Stimulated activated CD4-positive, alpha-beta T cell treated with anti-CD3 and anti-CD28 coated beads, TNF-alpha, amount 100 ng/mL, for 4 hours (primary cell): Measurements from ENCODE around the gene CUX1.
"Not testable (repeated sequence)": the region's sequence is repeated elsewhere in the genome, so short reads cannot be mapped to it uniquely, and the experiment has no call there.

Experiments used
- DNase-seq, 3 experiments: peaks; one replicate each; pipeline ENCODE4 v3.0.0-alpha.2; 2020; ENCODE audit warnings: low read depth in 3 of 3

The CUX1 gene

DNA sequence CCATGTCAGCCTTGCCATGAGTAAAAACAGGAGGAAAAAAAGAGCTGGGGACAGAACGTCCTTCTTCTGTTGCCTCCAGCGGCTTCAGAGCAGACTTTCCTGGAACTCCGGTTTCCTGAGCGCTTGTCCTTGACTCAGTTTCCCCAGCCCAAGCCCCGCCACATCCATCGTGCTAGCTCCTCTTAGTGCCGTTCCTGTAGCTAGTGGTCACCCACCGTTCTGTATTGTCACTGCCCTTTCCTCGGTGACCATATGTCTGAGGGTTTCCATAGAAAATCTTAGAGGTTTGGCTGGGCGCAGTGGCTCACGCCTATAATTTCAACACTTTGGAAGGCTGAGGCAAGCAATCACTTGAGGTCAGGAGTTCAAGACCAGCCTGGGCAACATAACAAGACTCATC lies 100.1 kb downstream of the CUX1 start:
- no peak for DNase-seq

DNA sequence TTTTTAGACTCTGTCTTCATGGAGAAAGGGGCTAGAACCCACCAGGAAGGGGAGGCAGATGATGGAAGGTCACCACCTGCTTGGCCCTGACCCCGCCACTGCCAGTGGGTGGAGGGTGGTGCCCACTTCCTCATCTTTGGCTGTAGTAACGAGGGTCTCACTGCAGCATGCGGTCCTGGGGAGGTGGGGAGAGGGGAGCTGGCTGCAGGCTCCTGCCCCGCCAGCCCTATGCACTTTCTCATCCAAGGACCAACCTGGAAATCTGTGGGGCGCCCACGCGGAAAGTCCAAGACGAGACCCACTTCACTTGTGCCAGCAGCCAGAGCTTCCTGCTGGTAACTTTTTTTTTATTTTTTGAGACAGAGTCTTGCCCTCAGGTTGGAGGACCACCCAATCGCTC lies 101.0 kb downstream of the CUX1 start:
- DNase-seq: no peak

DNA sequence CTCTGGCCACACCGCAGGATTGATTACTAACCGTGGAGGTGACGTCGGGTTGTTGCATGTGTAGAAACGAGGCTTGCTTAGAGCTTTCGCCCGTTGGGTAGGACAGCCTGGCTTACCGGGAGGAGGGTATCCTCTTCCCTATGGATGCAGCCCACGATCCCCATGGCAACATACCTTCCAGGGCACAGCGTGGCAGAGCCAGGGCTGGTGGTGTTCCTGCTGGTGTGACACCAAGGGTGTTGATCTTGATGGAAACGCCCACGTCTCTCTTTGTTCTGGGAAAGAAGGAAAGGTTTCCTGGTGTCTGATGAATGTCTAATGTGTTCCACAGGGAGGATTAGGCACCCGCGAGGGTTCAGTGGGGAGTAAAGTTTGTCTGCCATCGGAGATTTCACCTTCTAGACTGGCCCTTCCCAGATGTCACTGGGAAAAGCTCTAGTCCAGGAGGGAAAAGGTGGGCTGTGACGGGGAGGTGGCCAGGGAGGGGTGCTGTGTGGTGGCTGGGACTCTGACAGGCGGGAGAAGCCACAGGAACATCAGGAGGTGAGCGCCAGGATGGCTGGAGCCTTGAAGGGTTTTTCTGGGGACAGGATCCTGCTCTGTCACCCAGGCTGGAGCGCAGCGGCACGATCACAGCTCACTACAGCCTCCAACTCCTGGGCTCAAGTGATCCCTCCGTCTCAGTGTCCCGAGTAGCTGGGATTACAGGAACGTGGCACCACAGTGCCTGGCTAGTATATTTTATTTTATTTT lies 102.1 kb downstream of the CUX1 start:
- DNase-seq: no peak

DNA sequence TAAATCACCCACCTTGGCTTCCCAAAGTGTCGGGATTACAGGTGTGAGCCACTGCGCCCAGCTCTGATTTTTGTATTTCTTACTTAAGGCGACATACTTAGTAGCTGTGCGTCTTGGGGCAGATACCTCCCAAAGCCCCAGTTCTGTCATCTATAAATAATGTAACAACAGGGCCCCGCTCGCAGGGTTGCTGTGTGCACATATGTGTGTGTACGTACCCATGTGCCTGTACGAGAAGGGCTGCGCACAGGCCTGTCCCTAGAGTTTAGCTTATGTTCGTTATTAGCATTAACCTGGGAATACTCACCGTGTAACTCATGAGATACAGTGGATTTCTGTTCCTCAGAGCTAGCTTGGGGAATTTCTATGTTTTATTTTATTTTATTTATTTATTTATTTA lies 103.6 kb downstream of the CUX1 start:
- no peak for DNase-seq

DNA sequence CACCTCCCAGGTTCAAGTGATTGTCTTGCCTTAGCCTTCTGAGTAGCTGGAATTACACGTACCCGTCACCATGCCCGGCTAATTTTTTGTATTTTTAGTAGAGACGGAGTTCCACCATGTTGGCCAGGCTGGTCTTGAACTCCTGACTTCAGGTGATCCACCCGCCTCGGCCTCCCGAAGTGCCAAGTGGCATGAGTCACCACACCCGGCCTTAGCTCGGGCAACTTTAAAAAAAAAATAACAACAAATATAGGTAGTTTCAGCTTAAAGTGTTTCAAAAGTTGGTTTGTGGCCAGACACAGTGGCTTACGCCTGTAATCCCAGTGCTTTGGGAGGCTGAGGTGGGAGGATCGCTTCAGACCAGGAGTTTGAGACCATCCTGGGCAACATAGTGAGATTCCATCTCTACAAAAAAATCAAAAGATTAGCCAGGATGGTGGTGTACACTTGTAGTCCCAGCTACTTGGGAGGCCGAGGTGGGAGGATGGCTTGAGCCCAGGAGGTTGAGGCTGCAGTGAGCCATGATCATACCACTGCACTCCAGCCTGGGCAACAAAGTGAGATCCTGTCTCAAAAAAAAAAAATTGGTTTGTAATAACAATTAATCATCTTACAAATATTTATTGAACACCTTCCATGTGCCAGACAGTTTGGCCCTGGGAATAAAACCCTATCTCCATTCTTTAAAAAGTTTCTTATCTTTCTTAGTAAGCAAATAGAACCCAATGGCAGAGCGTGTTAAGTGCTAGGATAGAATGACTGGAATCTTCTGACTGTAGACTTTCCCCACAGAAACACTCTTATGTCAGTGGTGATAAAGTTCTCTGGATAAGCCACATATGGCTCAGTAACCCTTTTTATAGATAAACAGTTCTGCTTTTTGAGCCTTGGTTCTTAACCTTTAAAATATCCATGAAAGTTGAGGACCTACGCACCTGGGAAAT lies 104.4 kb downstream of the CUX1 start:
- DNase-seq: not testable (repeated sequence)

DNA sequence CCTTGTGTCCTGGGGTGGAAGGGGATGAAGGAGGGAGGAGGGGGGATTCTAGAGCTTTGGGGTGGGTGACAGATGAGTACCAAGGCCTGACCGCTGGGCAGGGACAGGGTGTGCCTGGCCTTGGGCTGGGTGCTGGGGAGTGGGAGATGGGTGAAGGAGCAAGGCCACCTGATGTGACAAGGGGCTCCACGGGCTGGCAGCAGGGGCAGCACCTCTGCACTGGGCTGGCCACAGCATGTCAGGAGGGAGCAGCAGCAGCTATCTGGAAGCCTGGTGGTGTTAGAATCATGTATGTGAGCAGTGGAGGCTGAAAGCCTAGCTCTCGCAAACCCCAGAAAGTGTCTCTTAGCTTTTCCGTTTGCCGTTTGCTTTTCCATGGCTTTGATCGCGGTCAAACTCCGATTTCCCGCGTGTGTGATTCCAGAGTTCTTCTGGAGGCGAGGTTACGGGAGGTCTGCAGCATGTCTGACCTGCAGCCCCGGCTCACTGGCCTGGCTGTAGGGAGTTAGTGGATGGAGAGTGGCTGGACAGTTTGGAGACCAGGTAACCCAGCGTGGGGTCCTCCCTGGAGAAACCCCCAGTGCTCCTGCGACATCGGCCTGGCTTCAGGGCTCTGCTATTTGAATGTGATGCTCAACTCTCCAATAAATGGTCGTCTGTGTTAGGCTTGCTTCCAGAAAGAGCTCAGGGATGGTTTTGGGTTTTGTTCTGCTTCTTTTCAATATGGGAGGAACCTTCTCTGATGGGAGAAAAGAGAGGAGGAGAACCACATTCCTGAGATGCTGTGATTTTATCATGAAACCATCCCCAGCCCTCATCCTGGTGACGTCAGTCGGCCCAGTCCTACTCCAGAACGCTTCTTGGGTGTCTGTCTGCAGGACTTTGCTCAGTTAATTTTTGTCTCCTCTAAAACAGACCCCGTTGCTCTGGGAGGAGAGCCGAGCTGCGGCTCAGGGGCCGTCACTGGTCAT lies 105.5 kb downstream of the CUX1 start:
- no peak for DNase-seq

DNA sequence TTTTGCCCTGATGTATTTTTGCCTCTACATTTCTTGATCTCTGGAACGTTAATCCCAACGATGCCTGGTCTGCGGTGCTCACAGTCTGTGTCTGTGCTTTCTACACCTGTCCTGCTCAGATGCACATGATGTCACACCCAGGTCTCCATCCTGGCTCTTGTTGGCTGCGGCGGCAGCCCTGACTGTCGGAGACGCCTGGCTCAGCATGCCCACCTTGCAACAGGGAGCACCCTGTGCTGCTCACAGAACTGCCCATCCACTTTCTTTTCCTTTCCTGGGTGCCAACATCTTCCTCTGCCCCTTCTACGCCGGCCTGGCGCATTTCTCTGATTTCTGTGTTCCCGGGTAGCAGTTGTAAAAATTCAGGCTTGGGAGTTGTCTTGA lies 106.2 kb downstream of the CUX1 start:
- DNase-seq: no peak

DNA sequence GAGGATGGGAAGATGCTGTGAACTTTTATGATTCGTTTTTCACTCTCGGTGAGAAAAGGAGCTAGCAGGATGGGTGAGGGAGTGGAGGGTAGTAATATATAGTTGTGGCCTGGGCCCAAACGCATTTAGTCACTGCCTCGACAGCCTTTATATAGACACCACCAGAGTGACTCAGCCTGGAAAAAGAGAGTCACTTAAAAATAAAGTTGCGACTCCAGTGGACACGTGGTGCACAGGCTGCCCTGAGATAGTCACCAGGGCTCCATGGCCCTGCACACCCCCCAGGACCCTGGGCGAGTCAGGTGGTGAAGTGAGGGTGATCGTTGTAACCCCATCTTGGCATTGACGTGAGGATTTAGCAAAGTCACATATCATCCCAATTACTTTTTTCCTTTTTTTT lies 106.7 kb downstream of the CUX1 start:
- DNase-seq: no peak

DNA sequence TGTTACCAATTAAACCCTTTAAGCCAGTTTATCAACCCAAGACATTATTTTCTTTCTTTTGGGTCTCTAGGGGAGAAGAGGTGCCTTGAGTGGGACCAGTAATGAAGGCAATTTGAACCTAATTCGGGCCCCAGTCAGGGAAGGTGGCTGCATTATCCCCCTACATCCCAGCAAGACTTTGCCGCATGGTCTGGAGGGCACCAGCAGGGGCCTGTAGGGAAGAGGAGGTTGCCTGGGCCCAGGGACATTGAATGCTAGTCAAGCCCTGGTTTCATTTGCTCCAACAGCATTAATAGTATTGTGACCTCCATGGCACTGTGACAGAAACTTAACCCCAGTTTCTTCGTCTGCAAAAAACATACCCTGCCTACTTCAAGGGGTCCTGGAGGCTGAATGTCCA lies 108.8 kb downstream of the CUX1 start:
- no peak for DNase-seq

DNA sequence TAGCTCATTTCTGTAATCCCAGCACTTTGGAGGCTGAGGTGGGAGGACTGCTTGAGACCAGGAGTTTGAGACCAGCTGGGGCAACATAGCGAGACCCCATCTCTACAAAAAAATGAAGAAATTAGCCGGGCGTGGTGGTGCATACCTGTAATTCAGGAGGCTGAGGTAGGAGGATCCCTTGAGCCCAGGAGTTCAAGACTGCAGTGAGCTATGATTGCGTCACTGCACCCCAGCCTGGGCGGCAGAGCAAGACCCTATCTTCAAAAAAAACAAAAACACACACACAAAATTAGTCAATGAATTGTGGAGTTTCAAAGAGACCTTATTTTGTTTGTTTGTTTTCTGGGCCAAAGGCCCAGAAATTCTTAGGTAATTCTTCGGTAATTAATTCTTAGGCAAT lies 110.0 kb downstream of the CUX1 start:
- no peak for DNase-seq

DNA sequence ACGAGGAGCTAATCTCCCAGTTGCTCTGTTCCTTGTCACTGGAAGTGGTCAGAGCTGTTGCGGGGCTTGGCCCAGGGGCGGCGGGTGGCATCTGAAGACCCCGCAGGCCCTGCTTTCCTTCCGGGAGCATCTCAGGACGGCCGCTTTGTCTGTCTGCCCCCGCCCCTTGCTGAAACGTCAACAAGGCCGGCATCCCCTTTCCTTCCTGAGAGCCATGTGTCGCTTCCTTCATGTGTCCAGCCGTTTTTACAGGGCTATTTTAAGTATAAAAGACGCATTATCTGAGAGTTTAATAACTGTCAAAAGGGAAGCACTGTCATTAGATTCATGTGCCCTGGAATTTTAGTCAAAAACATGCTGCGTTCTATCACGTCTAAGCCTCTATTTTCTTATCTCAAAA lies 110.4 kb downstream of the CUX1 start:
- no peak for DNase-seq

DNA sequence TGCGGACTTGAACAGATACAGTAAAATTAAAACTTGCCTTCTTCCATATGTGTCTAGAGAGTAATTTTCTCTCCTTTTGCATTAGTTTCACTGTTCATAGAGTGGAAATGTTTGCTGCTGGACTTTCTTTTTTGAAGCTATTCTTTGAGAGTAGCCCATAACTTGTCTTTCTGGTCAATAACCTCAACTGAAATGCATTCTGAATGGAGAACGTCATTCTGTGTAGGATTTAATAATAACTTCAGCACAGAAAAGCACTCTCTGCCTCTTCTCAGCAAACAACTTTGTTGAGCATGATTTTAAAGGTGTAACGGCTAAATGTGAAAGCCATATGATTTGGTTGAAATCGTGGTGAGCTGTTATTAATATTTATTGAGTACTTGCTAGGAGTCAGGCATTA lies 111.8 kb downstream of the CUX1 start:
- DNase-seq: no peak

DNA sequence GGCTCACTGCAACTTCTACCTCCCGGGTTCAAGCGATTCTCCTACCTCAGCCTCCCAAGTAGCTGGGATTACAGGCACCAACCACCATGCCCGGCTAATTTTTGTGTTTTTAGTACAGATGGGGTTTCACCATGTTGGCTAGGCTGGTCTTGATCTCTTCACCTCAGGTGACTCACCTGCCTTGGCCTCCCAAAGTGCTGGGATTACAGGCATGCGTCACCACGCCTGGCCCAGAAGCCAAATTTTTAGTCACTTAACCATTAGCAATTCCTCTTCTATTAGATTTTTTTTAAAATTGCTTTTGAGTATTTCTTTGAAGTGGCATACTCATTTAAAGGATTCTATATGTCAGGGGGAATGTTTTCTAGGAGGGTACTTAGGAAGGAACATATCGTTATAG lies 112.5 kb downstream of the CUX1 start:
- not testable (repeated sequence) for DNase-seq

DNA sequence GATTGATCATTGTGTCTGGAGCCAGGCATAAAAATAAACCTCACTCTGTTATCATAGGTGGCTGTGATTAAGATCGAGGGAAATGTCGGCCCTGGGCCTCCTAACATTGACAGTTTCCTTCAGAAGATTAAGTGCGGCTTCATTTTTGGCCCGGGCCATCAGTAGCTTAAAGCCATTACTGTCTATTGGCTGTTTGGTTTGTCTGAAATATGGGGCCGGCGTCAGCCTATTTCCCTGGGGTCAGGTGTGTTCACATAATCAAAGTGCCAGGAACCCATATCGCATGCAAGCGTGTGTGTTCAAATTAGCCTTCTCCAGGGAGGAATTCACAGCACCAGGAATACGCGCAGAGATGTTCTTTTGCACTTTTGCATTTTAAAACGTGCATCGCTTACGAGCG lies 114.7 kb downstream of the CUX1 start:
- DNase-seq: no peak

DNA sequence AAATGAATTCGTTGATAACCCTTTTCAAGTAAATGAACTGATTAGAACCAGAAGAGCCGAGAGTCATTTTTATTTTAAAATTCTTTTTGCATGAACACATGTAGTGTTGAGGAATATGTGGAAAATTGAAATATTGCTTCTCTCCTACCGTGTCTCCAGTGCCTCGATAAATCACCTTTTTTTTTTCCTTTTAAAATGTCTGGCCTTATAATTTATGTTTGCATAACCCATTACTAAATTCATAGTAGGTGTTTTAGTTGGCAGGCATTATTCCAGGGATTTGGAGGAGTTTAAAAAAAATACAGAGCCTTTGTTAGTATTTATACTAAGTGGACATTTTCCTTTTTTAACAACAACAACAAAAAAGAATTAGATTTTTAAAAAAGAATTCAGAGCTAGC lies 115.6 kb downstream of the CUX1 start:
- DNase-seq: no peak

DNA sequence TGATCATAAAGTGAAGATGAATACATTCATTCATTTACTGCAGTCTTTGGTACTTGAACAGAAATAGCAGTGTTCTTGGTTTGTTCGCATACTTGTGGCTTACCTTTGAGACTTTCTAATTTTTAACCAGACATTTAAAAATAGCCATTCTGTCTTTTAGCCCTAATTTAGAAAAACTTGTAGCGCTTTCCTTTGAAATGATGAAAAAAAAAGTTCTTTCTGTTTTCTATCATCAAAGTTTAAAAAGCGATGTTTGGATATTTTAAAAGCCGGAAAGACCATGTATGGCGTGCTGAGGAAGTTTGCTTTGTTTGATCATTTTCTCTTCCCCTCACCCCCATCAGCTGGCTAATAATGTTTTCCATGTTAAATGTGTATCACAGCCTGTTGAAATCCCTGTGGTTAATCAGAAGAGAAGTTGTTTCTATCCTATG lies 116.3 kb downstream of the CUX1 start:
- no peak for DNase-seq

DNA sequence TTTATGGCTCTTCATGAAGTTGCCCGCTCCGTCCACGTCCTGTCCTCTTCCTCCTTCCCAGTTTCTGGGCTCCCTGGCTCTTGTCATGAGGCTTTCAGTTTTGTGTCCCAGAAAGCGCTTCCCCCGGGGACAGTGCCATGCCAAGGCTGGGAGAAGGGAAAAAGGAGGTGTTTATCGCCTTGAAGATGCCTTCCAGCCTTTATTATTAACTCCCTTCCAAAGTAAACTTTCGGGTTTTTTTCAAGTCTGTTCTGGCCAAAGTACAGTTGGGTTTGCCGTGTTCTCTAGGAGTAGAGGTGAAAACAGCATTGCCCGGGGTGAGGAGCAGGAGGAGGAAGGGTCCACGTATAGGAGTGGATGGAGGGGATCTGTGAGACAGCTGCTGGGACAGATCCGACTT lies 117.2 kb downstream of the CUX1 start:
- DNase-seq: no peak

DNA sequence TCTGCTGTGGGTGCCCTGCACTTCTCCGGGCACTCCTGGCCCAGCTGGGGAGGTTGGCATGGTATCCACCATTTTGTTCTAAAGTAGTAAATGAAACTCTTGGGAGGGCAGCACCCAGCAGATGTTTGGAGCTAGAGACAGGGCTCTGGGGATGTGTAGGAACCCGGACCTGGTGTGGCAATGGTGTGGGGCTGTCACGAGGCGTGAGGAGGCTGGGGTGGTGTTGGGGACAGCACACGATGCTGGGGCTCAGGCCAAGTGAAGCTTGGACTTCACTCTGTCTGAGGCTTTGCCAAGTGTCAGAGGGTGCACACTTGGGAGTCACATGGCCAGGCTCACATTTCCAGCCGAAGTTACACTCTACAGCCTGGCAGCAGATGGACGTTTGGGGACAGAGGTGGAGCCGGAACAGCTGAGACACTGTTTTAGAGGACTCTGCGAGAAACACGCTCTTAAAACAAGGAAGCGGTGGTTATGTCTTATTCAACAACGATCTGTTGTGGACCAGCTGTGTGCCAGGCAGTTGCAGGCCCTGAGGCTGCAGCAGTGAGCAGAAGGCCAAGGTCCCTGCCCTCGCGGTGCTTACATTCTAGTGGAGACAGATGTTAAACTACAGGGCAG lies 118.2 kb downstream of the CUX1 start:
- no peak for DNase-seq

DNA sequence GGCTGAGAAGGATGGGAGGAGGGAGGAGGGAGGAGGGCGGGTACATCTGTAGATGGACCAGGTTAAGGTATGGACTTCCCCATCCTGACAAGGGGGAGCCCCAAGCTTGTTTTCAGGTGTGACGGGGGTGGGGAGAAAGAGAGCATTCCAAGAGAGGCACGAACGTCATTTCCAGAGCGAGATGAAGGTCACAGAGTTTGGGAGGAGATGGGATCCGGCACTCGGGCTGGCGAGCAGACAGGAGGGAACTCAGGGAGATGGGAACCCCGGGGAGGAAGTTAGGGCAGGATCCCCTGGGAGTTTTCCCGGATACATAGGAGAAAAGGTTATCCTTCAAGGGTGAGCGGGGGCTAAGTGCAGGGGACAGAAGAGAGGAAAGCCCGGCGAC lies 118.8 kb downstream of the CUX1 start:
- no peak for DNase-seq

DNA sequence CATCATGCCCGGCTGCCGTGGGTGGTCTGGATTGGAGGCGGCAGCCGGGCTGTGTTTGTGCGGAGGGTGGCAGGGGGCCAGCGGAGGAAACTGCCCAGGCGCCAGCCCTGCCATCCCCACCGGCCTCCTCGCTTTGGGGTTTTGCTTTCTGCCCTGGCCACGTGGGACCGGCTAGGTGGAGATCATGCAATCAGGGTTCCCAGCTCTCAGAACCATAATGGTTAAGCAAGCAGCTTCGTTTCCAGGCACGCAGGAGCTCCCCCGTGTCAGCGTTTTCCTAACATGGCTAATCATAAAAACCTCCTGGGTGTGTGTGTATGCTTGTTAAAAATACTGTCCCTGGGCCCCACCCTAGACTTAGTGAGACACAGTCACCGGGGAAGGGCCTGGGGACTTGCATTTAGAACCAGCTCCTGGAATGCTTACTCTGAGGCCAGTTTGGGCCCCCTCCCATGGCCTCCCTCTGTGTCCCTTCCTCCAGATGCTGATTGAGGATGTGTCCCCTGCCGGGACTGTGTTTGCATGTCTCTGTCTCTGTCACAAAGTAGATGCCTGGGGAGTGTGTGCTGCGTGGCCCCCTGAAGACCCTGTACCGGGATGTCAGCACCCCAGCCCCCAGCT lies 119.3 kb downstream of the CUX1 start:
- no peak for DNase-seq
